ENCODE data around the gene SRGAP1. TPM values are rescaled to one million over a fixed set of nuclear protein-coding genes. Genes with fewer than 3 reads are reported as not detected.
A peak's percentile ranks its signal among the peaks of the same experiment; 100 is the strongest.

Gene SRGAP1
- total and polyA plus RNA-seq, 2 of the 13 experiments (the other 11 are each of a cell fraction or from before 2014, with no cell fraction given) = 1.6 to 3.4 TPM

GRCh38 chr12:63843254-63843720 is 1.2 kb upstream of the SRGAP1 start (continued):
- TF ChIP-seq RXRB (CRISPR knock-in tag; IDR thresholded peaks at IDR 0.05; ENCODE audit: borderline replicate concordance) = no peak
- 0 out of 2 replicates have a peak, but pooled peaks have one; percentile 1 for TF ChIP-seq HNF1B (CRISPR knock-in tag; IDR thresholded peaks at IDR 0.05)
- no peak for TF ChIP-seq ZSCAN22 (CRISPR knock-in tag; IDR thresholded peaks at IDR 0.05)
- no peak for TF ChIP-seq ZNF775 (CRISPR knock-in tag; IDR thresholded peaks at IDR 0.05; ENCODE audit: borderline replicate concordance)
- no peak for TF ChIP-seq PRDM10 (CRISPR knock-in tag; IDR thresholded peaks at IDR 0.05; ENCODE audit: low read depth)
- no peak for TF ChIP-seq HOXA9 (CRISPR knock-in tag; IDR thresholded peaks at IDR 0.05; ENCODE audit: borderline replicate concordance)
- no peak for TF ChIP-seq ZNF547 (CRISPR knock-in tag; IDR thresholded peaks at IDR 0.05)
- no peak for TF ChIP-seq PAXIP1 (CRISPR knock-in tag; conservative IDR thresholded peaks at IDR 0.05)
- TF ChIP-seq SIN3B (IDR thresholded peaks at IDR 0.05; ENCODE audit: low read length) = no peak
- TF ChIP-seq PAX8 (CRISPR knock-in tag; IDR thresholded peaks at IDR 0.05; ENCODE audit: borderline replicate concordance) = 0 out of 2 replicates have a peak, but pooled peaks have one; percentile 58
- TF ChIP-seq ZNF362 (CRISPR knock-in tag; IDR thresholded peaks at IDR 0.05; ENCODE audit: borderline replicate concordance) = no peak
- TF ChIP-seq ZNF543 (CRISPR knock-in tag; IDR thresholded peaks at IDR 0.05) = no peak
- TF ChIP-seq SNAPC4 (CRISPR knock-in tag; IDR thresholded peaks at IDR 0.05) = no peak
